HL-60 (cell line): Measurements from ENCODE around the gene DHX34.
A peak's percentile ranks its signal among the peaks of the same experiment; 100 is the strongest.

ENCODE experiments used
- DNase-seq, 2 experiments: peaks; one replicate each; pipeline ENCODE4 v3.0.0-alpha.2; 2010 to 2020; ENCODE audit warnings: low read depth in 1 of 2, low spot score in 1 of 2
- H3K27ac ChIP-seq: fragments of 250-450 bp; sonication (Bioruptor Pico); replicated peaks from 2 replicates; pipeline ENCODE4 v1.5.1; 2020; ENCODE audit warnings: mild to moderate bottlenecking, moderate library complexity
- H3K27me3 ChIP-seq: fragments of 250-450 bp; sonication (Bioruptor Pico); 2 replicates; pipeline ENCODE4 v1.5.1; 2021; ENCODE audit warnings: mild to moderate bottlenecking, moderate library complexity; ENCODE audit not compliant: insufficient read depth, poor library complexity, severe bottlenecking
- H3K4me3 ChIP-seq: replicated peaks from 2 replicates; pipeline ENCODE4 v1.5.1; 2011; ENCODE audit warnings: mild to moderate bottlenecking, control low read depth, low read length; ENCODE audit not compliant: insufficient read depth
- GABPA ChIP-seq: IDR thresholded peaks from 2 replicates; pipeline ENCODE4 v1.6.1; 2012; ENCODE audit warnings: low read depth
- POLR2AphosphoS5 ChIP-seq: IDR thresholded peaks from 2 replicates; pipeline ENCODE4 v1.6.1; 2012; ENCODE audit warnings: low read depth
- SPI1 ChIP-seq: IDR thresholded peaks from 2 replicates; pipeline ENCODE4 v1.6.1; 2012; ENCODE audit warnings: low read depth, mild to moderate bottlenecking, borderline replicate concordance
- TF ChIP-seq, protein P1 (sequence below): IDR thresholded peaks from one replicate; pipeline ENCODE4 v1.5.1; 2011; ENCODE audit warnings: low read length, control low read depth, inconsistent platforms; ENCODE audit not compliant: insufficient read depth
- TF ChIP-seq, protein P2 (sequence below): IDR thresholded peaks from 2 replicates; pipeline ENCODE4 v1.6.1; 2012; ENCODE audit warnings: low read depth; ENCODE audit not compliant: insufficient replicate concordance

The DHX34 gene

GRCh38 chr19:47310323-47310722 lies 38.8 kb upstream of the DHX34 start:
- TF ChIP-seq, protein P1, sequence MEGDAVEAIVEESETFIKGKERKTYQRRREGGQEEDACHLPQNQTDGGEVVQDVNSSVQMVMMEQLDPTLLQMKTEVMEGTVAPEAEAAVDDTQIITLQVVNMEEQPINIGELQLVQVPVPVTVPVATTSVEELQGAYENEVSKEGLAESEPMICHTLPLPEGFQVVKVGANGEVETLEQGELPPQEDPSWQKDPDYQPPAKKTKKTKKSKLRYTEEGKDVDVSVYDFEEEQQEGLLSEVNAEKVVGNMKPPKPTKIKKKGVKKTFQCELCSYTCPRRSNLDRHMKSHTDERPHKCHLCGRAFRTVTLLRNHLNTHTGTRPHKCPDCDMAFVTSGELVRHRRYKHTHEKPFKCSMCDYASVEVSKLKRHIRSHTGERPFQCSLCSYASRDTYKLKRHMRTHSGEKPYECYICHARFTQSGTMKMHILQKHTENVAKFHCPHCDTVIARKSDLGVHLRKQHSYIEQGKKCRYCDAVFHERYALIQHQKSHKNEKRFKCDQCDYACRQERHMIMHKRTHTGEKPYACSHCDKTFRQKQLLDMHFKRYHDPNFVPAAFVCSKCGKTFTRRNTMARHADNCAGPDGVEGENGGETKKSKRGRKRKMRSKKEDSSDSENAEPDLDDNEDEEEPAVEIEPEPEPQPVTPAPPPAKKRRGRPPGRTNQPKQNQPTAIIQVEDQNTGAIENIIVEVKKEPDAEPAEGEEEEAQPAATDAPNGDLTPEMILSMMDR, result no peak
- no peak for DNase-seq
- H3K4me3 ChIP-seq, result peak overlapping the region; percentile 15
- H3K27me3 ChIP-seq, result no peaks in the 10 kb centered on the region
- peak overlapping the region; percentile 26 for H3K27ac ChIP-seq

DNA sequence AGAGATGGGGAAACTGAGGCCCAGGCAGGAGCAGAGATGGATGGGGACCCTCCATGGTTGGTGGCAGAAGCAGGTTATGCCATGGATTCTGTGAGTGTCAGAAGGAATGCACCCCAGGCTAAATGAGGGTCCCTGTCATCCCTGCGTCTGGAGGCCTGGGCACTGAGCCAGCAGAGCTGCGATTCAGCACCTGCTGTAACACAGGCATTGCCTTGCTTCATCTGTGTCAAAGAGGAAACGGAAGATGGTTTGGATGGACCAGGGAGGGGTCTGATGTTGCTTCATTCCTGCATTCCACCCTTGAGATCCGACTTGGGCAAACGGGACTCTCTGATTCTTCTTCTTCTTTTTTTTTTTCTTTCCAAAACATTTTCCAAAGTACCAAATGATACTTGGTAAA lies 38.3 kb upstream of the DHX34 start:
- peak; percentile 86 to 91 for DNase-seq
- H3K4me3 ChIP-seq, result peak overlapping the region; percentile 5
- H3K27me3 ChIP-seq, result no peaks in the 10 kb centered on the region
- peak overlapping the region; percentile 26 for H3K27ac ChIP-seq
- TF ChIP-seq, protein P2, sequence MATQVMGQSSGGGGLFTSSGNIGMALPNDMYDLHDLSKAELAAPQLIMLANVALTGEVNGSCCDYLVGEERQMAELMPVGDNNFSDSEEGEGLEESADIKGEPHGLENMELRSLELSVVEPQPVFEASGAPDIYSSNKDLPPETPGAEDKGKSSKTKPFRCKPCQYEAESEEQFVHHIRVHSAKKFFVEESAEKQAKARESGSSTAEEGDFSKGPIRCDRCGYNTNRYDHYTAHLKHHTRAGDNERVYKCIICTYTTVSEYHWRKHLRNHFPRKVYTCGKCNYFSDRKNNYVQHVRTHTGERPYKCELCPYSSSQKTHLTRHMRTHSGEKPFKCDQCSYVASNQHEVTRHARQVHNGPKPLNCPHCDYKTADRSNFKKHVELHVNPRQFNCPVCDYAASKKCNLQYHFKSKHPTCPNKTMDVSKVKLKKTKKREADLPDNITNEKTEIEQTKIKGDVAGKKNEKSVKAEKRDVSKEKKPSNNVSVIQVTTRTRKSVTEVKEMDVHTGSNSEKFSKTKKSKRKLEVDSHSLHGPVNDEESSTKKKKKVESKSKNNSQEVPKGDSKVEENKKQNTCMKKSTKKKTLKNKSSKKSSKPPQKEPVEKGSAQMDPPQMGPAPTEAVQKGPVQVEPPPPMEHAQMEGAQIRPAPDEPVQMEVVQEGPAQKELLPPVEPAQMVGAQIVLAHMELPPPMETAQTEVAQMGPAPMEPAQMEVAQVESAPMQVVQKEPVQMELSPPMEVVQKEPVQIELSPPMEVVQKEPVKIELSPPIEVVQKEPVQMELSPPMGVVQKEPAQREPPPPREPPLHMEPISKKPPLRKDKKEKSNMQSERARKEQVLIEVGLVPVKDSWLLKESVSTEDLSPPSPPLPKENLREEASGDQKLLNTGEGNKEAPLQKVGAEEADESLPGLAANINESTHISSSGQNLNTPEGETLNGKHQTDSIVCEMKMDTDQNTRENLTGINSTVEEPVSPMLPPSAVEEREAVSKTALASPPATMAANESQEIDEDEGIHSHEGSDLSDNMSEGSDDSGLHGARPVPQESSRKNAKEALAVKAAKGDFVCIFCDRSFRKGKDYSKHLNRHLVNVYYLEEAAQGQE, result no peak
- TF ChIP-seq POLR2AphosphoS5 (peak; percentile 92), GABPA (peak; percentile 64), SPI1 (peak; percentile 72)
- TF ChIP-seq, protein P1, result no peak

DNA sequence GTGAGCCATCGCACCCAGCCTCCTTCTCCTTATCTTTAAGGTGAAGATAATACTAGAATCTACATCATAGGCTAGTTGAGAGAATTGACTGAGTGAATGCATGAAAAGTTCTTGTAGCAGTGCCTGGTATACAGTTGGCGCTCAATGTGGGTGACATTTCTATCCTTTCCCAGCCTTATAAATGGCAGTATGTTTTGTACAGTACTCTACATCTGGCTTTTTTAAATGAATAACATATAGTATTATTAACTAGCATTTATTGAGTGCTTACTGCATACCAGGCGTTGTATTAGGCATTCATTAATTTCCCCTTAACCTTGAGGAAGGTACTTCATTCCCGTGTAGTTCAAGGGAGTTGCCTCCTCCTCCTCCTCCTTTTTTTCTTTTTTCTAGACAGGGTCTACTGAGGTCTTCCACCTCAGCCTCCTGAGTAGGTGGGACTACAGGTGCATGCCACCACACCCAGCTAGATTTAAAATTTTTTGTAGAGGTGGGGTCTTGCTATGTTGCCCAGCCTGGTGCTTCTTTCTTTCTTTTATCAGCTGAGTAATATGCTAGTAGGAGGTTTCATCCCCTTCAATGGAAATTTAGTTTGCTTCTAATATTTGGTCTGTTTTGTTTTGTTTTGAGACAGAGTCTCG lies 36.6 kb upstream of the DHX34 start:
- Histone ChIP-seq H3K27me3 (no peaks in the 10 kb centered on the region), H3K4me3 (no peak overlapping the region), H3K27ac (no peak overlapping the region)
- TF ChIP-seq POLR2AphosphoS5 (no peak), GABPA (no peak), SPI1 (no peak)
- TF ChIP-seq, protein P2, result no peak
- TF ChIP-seq, protein P1, result no peak
- DNase-seq, result no peak

- no peaks in the 10 kb centered on the region for H3K27me3 ChIP-seq
- no peak for DNase-seq
These were observed 35.3 kb upstream of the DHX34 start for GRCh38 chr19:47313754-47314295.

More at GRCh38 chr19:47313754-47314295, 35.3 kb upstream of the DHX34 start:
- no peak overlapping the region for H3K27ac ChIP-seq
- TF ChIP-seq, protein P1, result no peak
- TF ChIP-seq SPI1 (no peak), GABPA (no peak), POLR2AphosphoS5 (no peak)
- TF ChIP-seq, protein P2, result no peak
- H3K4me3 ChIP-seq, result no peak overlapping the region
